ENCODE measurements around the gene SLC35A5. TPM values are rescaled to one million over a fixed set of nuclear protein-coding genes. Genes with fewer than 3 reads are reported as not detected.
"Not testable (repeated sequence)": the region's sequence is repeated elsewhere in the genome, so short reads cannot be mapped to it uniquely, and the experiment has no call there.

SLC35A5 gene
- total and polyA plus RNA-seq, 5 donors = 10.8 to 21.8 (median 17.9) TPM

GRCh38 chr3:112546216-112546759, 15.6 kb upstream of the SLC35A5 start:
- WGBS = 91% methylated on average over 5 of the region's 5 CpGs
- ATAC-seq (no peak), DNase-seq (no peak)
- intact Hi-C loops (cut with DNase I) = no loop called here
- Histone ChIP-seq H3K27me3 (ENCODE audit: control insufficient read depth, insufficient read depth) (no peaks in the 10 kb centered on the region), H3K27ac (ENCODE audit: low read length) (no peak overlapping the region), H3K9me3 (ENCODE audit: control insufficient read depth, low read length) (no peaks in the 10 kb centered on the region), H3K4me1 (ENCODE audit: control insufficient read depth, insufficient read depth, low read length) (peaks cover 1% of the 10 kb centered on the region), H3K4me3 (ENCODE audit: low read length) (no peak overlapping the region)

GRCh38 chr3:112550859-112551258, 11.0 kb upstream of the SLC35A5 start:
- DNase-seq (no peak), ATAC-seq (no peak)
- WGBS = 28% methylated on average over 1 of the region's 1 CpG
- Histone ChIP-seq H3K27me3 (ENCODE audit: control insufficient read depth, insufficient read depth) (no peaks in the 10 kb centered on the region), H3K27ac (ENCODE audit: low read length) (no peak overlapping the region), H3K9me3 (ENCODE audit: control insufficient read depth, low read length) (no peaks in the 10 kb centered on the region), H3K4me3 (ENCODE audit: low read length) (no peak overlapping the region), H3K4me1 (ENCODE audit: control insufficient read depth, insufficient read depth, low read length) (peaks cover 1% of the 10 kb centered on the region)
- intact Hi-C loops (cut with DNase I) = no loop called here

DNA sequence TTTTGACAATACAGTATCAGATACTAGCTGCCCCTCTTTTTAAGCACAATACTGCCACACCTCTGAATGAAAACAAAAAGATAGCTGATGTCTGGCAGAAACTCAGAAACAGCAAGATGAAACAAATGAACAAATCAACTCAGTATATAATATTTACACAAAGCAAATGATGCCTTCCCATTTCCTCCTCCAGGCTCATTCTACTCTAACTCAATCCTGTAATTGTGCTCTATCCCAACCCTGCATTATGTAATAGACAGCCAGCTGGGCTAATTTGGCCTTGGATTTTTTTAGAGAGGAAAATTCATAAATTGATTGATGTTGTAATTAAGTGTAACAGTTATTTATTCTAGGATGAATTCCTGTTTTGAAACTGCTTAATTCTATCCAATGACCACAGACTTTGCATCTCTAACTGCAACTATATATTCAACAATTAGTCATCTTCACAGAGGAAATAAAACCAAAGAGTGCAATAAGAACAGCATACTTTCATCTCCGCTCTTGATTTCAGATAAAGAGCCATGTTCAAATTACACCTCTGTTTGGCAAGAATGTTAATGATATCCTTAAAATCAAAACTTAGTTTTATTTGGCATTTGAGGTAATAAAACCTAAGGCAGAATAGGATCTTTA, 6.2 kb upstream of the SLC35A5 start:
- DNase-seq (no peak), ATAC-seq (no peak)
- Histone ChIP-seq H3K4me3 (ENCODE audit: low read length) (no peak overlapping the region), H3K27ac (ENCODE audit: low read length) (no peak overlapping the region), H3K27me3 (ENCODE audit: control insufficient read depth, insufficient read depth) (no peaks in the 10 kb centered on the region), H3K4me1 (ENCODE audit: control insufficient read depth, insufficient read depth, low read length) (peaks cover 1% of the 10 kb centered on the region), H3K9me3 (ENCODE audit: control insufficient read depth, low read length) (no peaks in the 10 kb centered on the region)
- 84% methylated on average over 1 of the region's 1 CpG for WGBS
- intact Hi-C loops (cut with DNase I) = no loop called here

DNA sequence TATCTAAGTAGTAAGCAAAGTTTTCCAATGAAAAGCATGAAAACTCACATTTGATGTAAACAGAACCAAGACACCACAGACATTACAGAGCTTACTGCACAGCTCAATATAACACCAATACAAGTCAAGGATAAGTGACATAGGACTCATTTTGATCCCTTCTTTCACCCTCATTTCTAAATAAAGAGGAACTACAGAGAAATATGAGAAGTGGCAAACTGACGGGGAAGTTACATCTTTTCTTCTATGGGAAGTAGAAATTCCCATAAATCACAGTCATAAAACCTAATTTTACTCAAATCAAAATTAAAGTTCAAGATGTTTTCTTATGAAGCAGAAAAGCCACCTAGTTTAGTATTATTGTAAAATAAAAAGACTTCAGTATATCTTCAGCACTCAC, 3.9 kb upstream of the SLC35A5 start:
- H3K4me1 ChIP-seq (ENCODE audit: control insufficient read depth, insufficient read depth, low read length) = no peaks in the 10 kb centered on the region
- 76% methylated on average over 1 of the region's 1 CpG for WGBS
- ATAC-seq = no peak

DNA sequence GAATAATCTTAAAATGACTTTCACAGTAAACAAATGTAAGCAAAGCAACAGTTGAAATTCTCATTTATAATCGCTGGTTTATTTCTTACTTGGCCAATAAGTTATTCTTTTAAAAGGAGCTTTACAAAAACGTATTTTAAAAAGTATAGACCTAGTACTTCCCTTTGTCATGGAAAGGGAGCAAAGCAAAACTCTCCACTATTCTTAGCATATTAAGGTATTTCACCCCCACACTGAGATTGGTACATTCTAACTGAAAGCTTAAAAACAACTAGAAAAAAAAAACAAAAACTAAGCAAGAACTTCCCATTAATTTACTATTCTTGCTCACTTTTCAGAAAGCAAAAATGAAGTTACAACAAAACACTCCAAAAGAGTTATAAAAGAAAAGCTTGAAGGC, 1.5 kb upstream of the SLC35A5 start:
- intact Hi-C loops (cut with DNase I) = no loop called here

More for the DNA sequence above, 3.9 kb upstream of the SLC35A5 start:
- intact Hi-C loops (cut with DNase I) = no loop called here
- no peaks in the 10 kb centered on the region for H3K27me3 ChIP-seq (ENCODE audit: control insufficient read depth, insufficient read depth)
- DNase-seq = no peak
- H3K9me3 ChIP-seq (ENCODE audit: control insufficient read depth, low read length) = no peaks in the 10 kb centered on the region
- H3K4me3 ChIP-seq (ENCODE audit: low read length) = no peak overlapping the region
- no peak overlapping the region for H3K27ac ChIP-seq (ENCODE audit: low read length)

GRCh38 chr3:112560721-112561483, 943 bp upstream of the SLC35A5 start:
- Histone ChIP-seq H3K4me3 (ENCODE audit: low read length) (peak overlapping the region; percentile 83), H3K4me1 (ENCODE audit: control insufficient read depth, insufficient read depth, low read length) (no peaks in the 10 kb centered on the region), H3K27ac (ENCODE audit: low read length) (peak overlapping the region; percentile 84), H3K27me3 (ENCODE audit: control insufficient read depth, insufficient read depth) (no peaks in the 10 kb centered on the region), H3K9me3 (ENCODE audit: control insufficient read depth, low read length) (no peaks in the 10 kb centered on the region)
- intact Hi-C loops (cut with DNase I) = no loop called here
- DNase-seq = peak; percentile 70 to 85 (median 82)
- WGBS = under 1% methylated on average over 29 of the region's 29 CpGs
- ATAC-seq = peak; percentile 50 to 65

More for the DNA sequence above, 1.5 kb upstream of the SLC35A5 start:
- H3K27ac ChIP-seq (ENCODE audit: low read length) = no peak overlapping the region
- peak overlapping the region; percentile 83 for H3K4me3 ChIP-seq (ENCODE audit: low read length)
- WGBS = 22% methylated on average over 2 of the region's 2 CpGs
- H3K4me1 ChIP-seq (ENCODE audit: control insufficient read depth, insufficient read depth, low read length) = no peaks in the 10 kb centered on the region
- ATAC-seq = no peak
- no peaks in the 10 kb centered on the region for H3K9me3 ChIP-seq (ENCODE audit: control insufficient read depth, low read length)
- no peak for DNase-seq
- no peaks in the 10 kb centered on the region for H3K27me3 ChIP-seq (ENCODE audit: control insufficient read depth, insufficient read depth)

DNA sequence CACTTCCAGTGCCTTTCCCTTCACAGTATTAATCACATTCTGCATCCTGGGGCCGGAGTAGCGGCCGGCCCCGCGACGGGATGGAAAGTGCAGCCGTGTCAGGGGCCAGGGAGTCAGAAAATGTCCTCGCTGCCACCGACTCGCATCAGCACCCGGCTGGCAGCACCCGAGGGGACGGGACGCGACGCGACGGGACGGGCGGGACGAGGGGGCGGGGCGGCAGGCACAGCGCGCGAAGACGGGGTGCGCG, 436 bp upstream of the SLC35A5 start:
- DNase-seq = no peak
- H3K4me1 ChIP-seq (ENCODE audit: control insufficient read depth, insufficient read depth, low read length) = no peaks in the 10 kb centered on the region

GRCh38 chr3:112564247-112564939, 2.5 kb downstream of the SLC35A5 start:
- intact Hi-C loops (cut with DNase I) = not testable (repeated sequence)

More for the DNA sequence above, 436 bp upstream of the SLC35A5 start:
- intact Hi-C loops (cut with DNase I) = no loop called here
- H3K27me3 ChIP-seq (ENCODE audit: control insufficient read depth, insufficient read depth) = no peaks in the 10 kb centered on the region
- peak overlapping the region; percentile 84 for H3K27ac ChIP-seq (ENCODE audit: low read length)
- peak overlapping the region; percentile 83 for H3K4me3 ChIP-seq (ENCODE audit: low read length)
- ATAC-seq = peak; percentile 79 to 81
- WGBS = under 1% methylated on average over 29 of the region's 29 CpGs
- no peaks in the 10 kb centered on the region for H3K9me3 ChIP-seq (ENCODE audit: control insufficient read depth, low read length)

GRCh38 chr3:112564940-112565305, 3.1 kb downstream of the SLC35A5 start:
- intact Hi-C loops (cut with DNase I) = no loop called here
- H3K27ac ChIP-seq (ENCODE audit: low read length) = no peak overlapping the region
- H3K4me1 ChIP-seq (ENCODE audit: control insufficient read depth, insufficient read depth, low read length) = no peaks in the 10 kb centered on the region
- no peak for ATAC-seq
- no peaks in the 10 kb centered on the region for H3K27me3 ChIP-seq (ENCODE audit: control insufficient read depth, insufficient read depth)
- no peak overlapping the region for H3K4me3 ChIP-seq (ENCODE audit: low read length)
- no peak for DNase-seq
- no peaks in the 10 kb centered on the region for H3K9me3 ChIP-seq (ENCODE audit: control insufficient read depth, low read length)

More at GRCh38 chr3:112564247-112564939, 2.5 kb downstream of the SLC35A5 start:
- WGBS = 70% methylated on average over 13 of the region's 15 CpGs
- ATAC-seq; H3K4me1 ChIP-seq (ENCODE audit: control insufficient read depth, insufficient read depth, low read length); H3K9me3 ChIP-seq (ENCODE audit: control insufficient read depth, low read length); H3K4me3 ChIP-seq (ENCODE audit: low read length); H3K27me3 ChIP-seq (ENCODE audit: control insufficient read depth, insufficient read depth); H3K27ac ChIP-seq (ENCODE audit: low read length); DNase-seq: not testable (repeated sequence)

- ATAC-seq (no peak), DNase-seq (no peak)
- no peak overlapping the region for H3K27ac ChIP-seq (ENCODE audit: low read length)
- no peak overlapping the region for H3K4me3 ChIP-seq (ENCODE audit: low read length)
- no peaks in the 10 kb centered on the region for H3K27me3 ChIP-seq (ENCODE audit: control insufficient read depth, insufficient read depth)
- H3K9me3 ChIP-seq (ENCODE audit: control insufficient read depth, low read length) = no peaks in the 10 kb centered on the region
- H3K4me1 ChIP-seq (ENCODE audit: control insufficient read depth, insufficient read depth, low read length) = no peaks in the 10 kb centered on the region
- WGBS = 90% methylated on average over 2 of the region's 2 CpGs
- intact Hi-C loops (cut with DNase I) = no loop called here
Observed at GRCh38 chr3:112568642-112569041, 6.8 kb downstream of the SLC35A5 start.

GRCh38 chr3:112569265-112569664, 7.4 kb downstream of the SLC35A5 start:
- DNase-seq (no peak), ATAC-seq (no peak)
- intact Hi-C loops (cut with DNase I) = no loop called here
- 56% methylated on average over 1 of the region's 1 CpG for WGBS
- H3K4me3 ChIP-seq (ENCODE audit: low read length) = no peak overlapping the region
- no peaks in the 10 kb centered on the region for H3K4me1 ChIP-seq (ENCODE audit: control insufficient read depth, insufficient read depth, low read length)
- no peaks in the 10 kb centered on the region for H3K9me3 ChIP-seq (ENCODE audit: control insufficient read depth, low read length)
- H3K27ac ChIP-seq (ENCODE audit: low read length) = no peak overlapping the region
- no peaks in the 10 kb centered on the region for H3K27me3 ChIP-seq (ENCODE audit: control insufficient read depth, insufficient read depth)

Data from right cardiac atrium (tissue), 5 donors.